Peyer's patch (tissue), 4 donors: ENCODE results near the gene AP1S3. TPM values are rescaled to one million over a fixed set of nuclear protein-coding genes. Genes with fewer than 3 reads are reported as not detected.
"Not testable (repeated sequence)": the region's sequence is repeated elsewhere in the genome, so short reads cannot be mapped to it uniquely, and the experiment has no call there.

ENCODE experiments used
- DNase-seq, 3 donors: peaks; one replicate each; pipeline ENCODE4 v3.0.0-alpha.2; 2017 to 2019
- H3K27ac ChIP-seq, 4 donors: fragments of 200-600 bp; sonication (generic); one replicate each; pipeline ENCODE4 v1.5.1; 2016 to 2019
- H3K27me3 ChIP-seq, 2 donors: fragments of 200-600 bp; sonication (generic); one replicate each; pipeline ENCODE4 v1.5.1; 2019
- H3K36me3 ChIP-seq, 3 donors: fragments of 200-600 bp; sonication (generic); one replicate each; pipeline ENCODE4 v1.5.1; 2016 to 2019
- H3K4me1 ChIP-seq, 4 donors: fragments of 200-600 bp; sonication (generic); one replicate each; pipeline ENCODE4 v1.5.1; 2016 to 2019
- H3K4me3 ChIP-seq, 4 donors: fragments of 200-600 bp; sonication (generic); 1 replicate in 3 of 4; 2 replicates in 1 of 4; pipeline ENCODE4 v1.5.1; 2016 to 2019; ENCODE audit warnings: mild to moderate bottlenecking in 1 of 4
- H3K9me3 ChIP-seq, 4 donors: fragments of 200-600 bp; sonication (generic); one replicate each; pipeline ENCODE4 v1.5.1; 2016 to 2019; ENCODE audit warnings: mild to moderate bottlenecking in 1 of 4
- POLR2A ChIP-seq, 2 donors: fragments of 450-650 bp; IDR thresholded peaks; one replicate each; pipeline ENCODE4 v1.5.1; 2017; ENCODE audit warnings: antibody characterized with exemption in 2 of 2, mild to moderate bottlenecking in 2 of 2, moderate library complexity in 2 of 2
- total RNA-seq, 4 donors: library from RNA; depleted of rRNA; stranded (reverse); fragments of >200 nt; gene quantifications; one replicate each; pipeline ENCODE4 v1.1.0, GENCODE V29; 2016
- TF ChIP-seq, protein P1 (sequence below), 6 experiments: fragments of 450-650 bp in 4 of 6; fragments of 200-600 bp in 2 of 6; sonication (generic) in 1 of 6; IDR thresholded peaks; one replicate each; pipeline ENCODE4 v1.5.1; 2017 to 2019; ENCODE audit warnings: antibody characterized with exemption in 6 of 6, mild to moderate bottlenecking in 3 of 6, moderate library complexity in 1 of 6

Gene AP1S3
- total RNA-seq, 4 donors from 2014 or later = 6.3 to 17.0 (median 9.6) TPM

DNA sequence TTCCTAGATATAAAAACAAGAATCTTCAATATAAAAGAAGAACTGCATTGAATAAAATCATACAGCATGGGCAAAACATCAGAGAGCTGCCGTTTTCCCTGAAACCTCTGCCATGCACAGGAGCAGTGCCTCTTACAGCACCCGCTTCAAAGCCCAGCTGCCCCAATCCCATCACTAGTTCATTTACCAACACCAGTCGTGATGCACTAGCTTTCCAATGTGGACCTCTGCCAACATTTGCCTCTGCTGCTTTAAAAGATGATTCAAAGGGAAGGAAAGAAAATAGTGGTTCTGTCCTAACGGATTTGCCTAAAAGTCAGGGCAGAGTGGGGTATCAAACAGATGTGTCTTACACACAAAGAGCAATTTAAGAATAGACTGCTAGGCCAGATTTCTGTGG lies 43.4 kb upstream of the AP1S3 start:
- H3K9me3 ChIP-seq = no peaks in the 10 kb centered on the region
- TF ChIP-seq, protein P1, sequence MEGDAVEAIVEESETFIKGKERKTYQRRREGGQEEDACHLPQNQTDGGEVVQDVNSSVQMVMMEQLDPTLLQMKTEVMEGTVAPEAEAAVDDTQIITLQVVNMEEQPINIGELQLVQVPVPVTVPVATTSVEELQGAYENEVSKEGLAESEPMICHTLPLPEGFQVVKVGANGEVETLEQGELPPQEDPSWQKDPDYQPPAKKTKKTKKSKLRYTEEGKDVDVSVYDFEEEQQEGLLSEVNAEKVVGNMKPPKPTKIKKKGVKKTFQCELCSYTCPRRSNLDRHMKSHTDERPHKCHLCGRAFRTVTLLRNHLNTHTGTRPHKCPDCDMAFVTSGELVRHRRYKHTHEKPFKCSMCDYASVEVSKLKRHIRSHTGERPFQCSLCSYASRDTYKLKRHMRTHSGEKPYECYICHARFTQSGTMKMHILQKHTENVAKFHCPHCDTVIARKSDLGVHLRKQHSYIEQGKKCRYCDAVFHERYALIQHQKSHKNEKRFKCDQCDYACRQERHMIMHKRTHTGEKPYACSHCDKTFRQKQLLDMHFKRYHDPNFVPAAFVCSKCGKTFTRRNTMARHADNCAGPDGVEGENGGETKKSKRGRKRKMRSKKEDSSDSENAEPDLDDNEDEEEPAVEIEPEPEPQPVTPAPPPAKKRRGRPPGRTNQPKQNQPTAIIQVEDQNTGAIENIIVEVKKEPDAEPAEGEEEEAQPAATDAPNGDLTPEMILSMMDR (IDR thresholded peaks at IDR 0.05) = no peak
- no peak for TF ChIP-seq POLR2A (IDR thresholded peaks at IDR 0.05)
- peaks cover 0 to 97% (median 0%) of the 10 kb centered on the region in 3 donors for H3K36me3 ChIP-seq
- H3K27ac ChIP-seq = peak overlapping the region in 1 of 4 donors; percentile 69
- H3K27me3 ChIP-seq = no peaks in the 10 kb centered on the region
- DNase-seq = peak in 1 of 3 donors; percentile 25
- no peak overlapping the region for H3K4me3 ChIP-seq
- H3K4me1 ChIP-seq = peaks cover 0 to 5% (median 0%) of the 10 kb centered on the region in 4 donors

DNA sequence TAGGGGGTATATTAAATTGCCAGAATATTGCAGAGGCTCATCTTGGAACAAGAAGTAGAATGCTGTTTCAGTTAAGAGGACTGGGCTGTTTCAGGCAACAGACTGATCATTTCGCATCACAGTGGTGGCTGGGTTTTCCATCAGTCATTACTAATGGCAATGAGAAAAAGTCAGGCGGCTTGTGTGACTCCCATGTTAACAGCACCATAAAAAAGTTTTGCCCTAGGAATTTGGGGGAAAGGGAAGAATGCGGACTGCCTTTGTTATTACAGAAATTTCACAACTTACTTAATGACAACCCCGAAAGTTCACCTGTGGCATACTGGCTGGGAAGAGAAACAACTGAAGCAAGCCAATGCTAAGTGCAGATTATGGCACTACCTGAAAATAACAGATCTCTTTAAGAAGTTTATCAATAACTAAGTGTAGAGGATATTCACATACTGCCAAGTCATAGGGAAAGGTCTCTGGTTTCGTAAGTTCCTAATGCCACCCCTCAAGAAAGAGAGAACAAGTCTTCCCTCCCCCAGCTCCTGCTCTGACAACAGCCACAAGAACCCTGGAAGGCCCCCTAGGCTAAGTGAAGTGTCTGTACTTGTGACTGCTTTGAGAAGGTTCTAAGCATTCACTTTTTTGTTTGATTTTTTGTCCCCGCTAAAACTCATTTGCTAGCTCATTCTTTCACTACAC lies 40.5 kb upstream of the AP1S3 start:
- Histone ChIP-seq H3K9me3 (no peaks in the 10 kb centered on the region), H3K4me1 (peaks cover 0 to 5% (median 0%) of the 10 kb centered on the region in 4 donors), H3K4me3 (no peak overlapping the region), H3K27me3 (no peaks in the 10 kb centered on the region), H3K27ac (no peak overlapping the region), H3K36me3 (peaks cover 0 to 92% (median 0%) of the 10 kb centered on the region in 3 donors)
- no peak for DNase-seq
- TF ChIP-seq, protein P1 (IDR thresholded peaks at IDR 0.05) = no peak
- TF ChIP-seq POLR2A (IDR thresholded peaks at IDR 0.05) = no peak

DNA sequence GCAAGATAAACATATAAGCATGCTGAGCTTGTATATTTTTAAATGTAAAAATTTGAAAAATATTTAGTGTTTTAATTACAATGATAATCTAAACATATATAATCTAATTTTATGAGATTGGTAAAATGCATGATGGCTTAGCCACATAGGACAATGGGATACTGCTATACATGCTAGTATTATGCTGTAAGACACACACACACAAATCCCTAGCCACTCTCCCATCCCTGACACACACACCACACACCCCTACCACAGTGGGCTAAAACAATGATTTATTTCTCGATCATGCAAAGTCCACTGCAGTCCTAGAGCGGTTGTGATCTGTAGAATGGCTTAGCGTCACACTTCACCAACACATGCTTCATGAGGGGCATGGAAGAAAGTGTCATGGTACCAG lies 36.3 kb upstream of the AP1S3 start:
- H3K27me3 ChIP-seq = no peaks in the 10 kb centered on the region
- H3K4me3 ChIP-seq = no peak overlapping the region
- H3K36me3 ChIP-seq = peaks cover 0 to 67% (median 0%) of the 10 kb centered on the region in 3 donors
- no peak overlapping the region for H3K27ac ChIP-seq
- no peaks in the 10 kb centered on the region for H3K9me3 ChIP-seq
- H3K4me1 ChIP-seq = no peaks in the 10 kb centered on the region
- no peak for DNase-seq
- TF ChIP-seq, protein P1 (IDR thresholded peaks at IDR 0.05) = no peak
- no peak for TF ChIP-seq POLR2A (IDR thresholded peaks at IDR 0.05)

DNA sequence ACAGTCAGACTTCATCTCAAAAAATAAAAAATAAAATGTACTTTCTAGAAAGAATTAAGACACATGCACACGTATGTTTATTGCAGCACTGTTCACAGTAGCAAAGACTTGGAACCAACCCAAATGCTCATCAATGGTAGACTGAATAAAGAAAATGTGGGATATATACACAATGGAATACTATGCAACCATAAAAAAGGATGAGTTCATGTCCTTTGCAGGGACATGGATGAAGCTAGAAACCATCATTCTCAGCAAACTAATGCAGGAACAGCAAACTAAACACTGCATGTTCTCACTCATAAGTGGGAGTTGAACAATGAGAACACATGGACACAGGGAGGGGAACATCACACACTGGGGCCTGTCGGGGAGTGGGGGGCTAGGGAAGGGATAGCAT lies 35.4 kb upstream of the AP1S3 start:
- DNase-seq, H3K4me3 ChIP-seq, H3K4me1 ChIP-seq, H3K27ac ChIP-seq, H3K9me3 ChIP-seq, H3K27me3 ChIP-seq: not testable (repeated sequence)
- H3K36me3 ChIP-seq = peaks cover 0 to 58% (median 0%) of the 10 kb centered on the region in 3 donors

DNA sequence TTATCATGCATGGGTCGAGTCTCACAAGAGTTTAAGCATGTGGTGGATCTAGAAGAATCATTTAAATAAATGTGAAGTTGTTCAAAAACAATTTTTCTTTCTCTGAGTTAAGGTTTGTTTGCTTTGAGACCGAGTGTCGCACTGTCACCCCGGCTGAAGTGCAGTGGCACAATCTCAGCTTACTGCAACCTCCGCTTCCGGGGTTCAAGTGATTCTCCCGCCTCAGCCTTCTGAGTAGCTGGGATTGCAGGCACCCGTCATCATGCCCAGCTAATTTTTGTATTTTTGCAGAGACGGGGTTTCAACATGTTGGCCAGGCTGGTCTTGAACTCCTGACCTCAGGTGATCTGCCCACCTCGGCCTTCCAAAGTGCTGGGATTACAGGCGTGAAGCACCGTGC lies 34.3 kb upstream of the AP1S3 start:
- not testable (repeated sequence) for H3K27ac ChIP-seq, H3K4me1 ChIP-seq, H3K27me3 ChIP-seq, H3K9me3 ChIP-seq, H3K4me3 ChIP-seq
- DNase-seq = peak in 1 of 3 donors; percentile 37
- peaks cover 0 to 47% (median 0%) of the 10 kb centered on the region in 3 donors for H3K36me3 ChIP-seq

DNA sequence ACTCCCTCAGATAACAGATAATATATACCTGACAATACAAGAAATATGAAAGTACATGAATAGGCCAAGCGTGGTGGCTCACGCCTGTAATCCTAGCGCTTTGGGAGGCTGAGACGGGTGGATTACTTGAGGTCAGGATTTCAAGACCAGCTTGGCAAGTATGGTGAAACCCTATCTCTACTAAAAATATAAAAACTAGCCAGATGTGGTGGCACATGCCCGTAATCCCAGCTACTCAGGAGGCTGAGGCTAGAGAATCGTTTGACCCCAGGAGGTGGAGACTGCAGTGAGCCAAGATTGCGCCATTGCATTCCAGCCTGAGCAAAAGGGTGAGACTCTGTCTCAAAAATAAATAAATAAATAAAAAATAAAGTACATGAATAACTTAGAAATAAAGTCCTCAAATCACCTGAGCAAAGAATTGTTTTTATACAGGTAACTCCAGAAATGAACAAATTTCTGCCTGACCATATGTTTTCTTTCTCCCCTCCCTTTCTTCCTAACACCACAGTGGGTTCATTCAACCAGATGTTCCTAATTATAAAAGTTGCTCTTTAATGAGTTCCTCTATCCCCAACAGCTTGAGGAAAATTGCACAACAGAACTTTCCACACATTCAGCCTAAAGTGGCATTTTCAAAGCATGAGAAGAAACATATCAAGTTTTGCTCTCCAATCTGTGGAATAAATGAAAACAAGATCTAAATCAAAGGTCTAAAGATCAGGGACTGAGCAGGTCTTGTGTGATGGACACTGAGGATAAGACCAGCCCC lies 33.6 kb upstream of the AP1S3 start:
- no peak overlapping the region for H3K27ac ChIP-seq
- H3K9me3 ChIP-seq = no peaks in the 10 kb centered on the region
- H3K4me3 ChIP-seq = no peak overlapping the region
- no peak for TF ChIP-seq POLR2A (IDR thresholded peaks at IDR 0.05)
- TF ChIP-seq, protein P1 (IDR thresholded peaks at IDR 0.05) = no peak
- peaks cover 0 to 40% (median 0%) of the 10 kb centered on the region in 3 donors for H3K36me3 ChIP-seq
- H3K27me3 ChIP-seq = no peaks in the 10 kb centered on the region
- DNase-seq = no peak
- no peaks in the 10 kb centered on the region for H3K4me1 ChIP-seq
